Nephron (organoid): ENCODE measurements around the gene KCTD15.

Source experiments
- H3K27ac Mint-ChIP-seq, 3 experiments: 2 replicates each; pipeline ENCODE4 v1.8.0; 2020; ENCODE audit warnings: mixed read lengths in 3 of 3, mild to moderate bottlenecking in 2 of 3, moderate library complexity in 1 of 3
- H3K27me3 Mint-ChIP-seq: 2 replicates; pipeline ENCODE4 v1.8.0; 2021; ENCODE audit warnings: low read depth, mild to moderate bottlenecking, moderate library complexity, mixed read lengths
- H3K36me3 Mint-ChIP-seq: 2 replicates; pipeline ENCODE4 v1.8.0; 2020; ENCODE audit warnings: low read depth, mixed read lengths
- H3K4me1 Mint-ChIP-seq: 2 replicates; pipeline ENCODE4 v1.8.0; 2020; ENCODE audit warnings: mixed read lengths
- H3K4me3 Mint-ChIP-seq, 3 experiments: 2 replicates each; pipeline ENCODE4 v1.8.0; 2020; ENCODE audit warnings: mild to moderate bottlenecking in 3 of 3, mixed read lengths in 3 of 3, moderate library complexity in 2 of 3
- H3K9me3 Mint-ChIP-seq: 2 replicates; pipeline ENCODE4 v1.8.0; 2020; ENCODE audit warnings: mixed read lengths
- CTCF ChIP-seq, 3 experiments: fragments of 200-600 bp; sonication (generic); IDR thresholded peaks; one replicate each; pipeline ENCODE4 v1.5.0; 2021; ENCODE audit warnings: antibody characterized with exemption in 3 of 3; ENCODE audit not compliant: unreplicated experiment in 3 of 3

KCTD15 gene

GRCh38 chr19:33794683-33795369 is 1.8 kb upstream of the KCTD15 start:
- H3K27me3 Mint-ChIP-seq, result peaks cover 3% of the 10 kb centered on the region
- H3K27ac Mint-ChIP-seq, result peak overlapping the region; percentile 87 to 96 (median 96)
- peaks cover 5% of the 10 kb centered on the region for H3K36me3 Mint-ChIP-seq
- no peaks in the 10 kb centered on the region for H3K9me3 Mint-ChIP-seq
- no peak for TF ChIP-seq CTCF (IDR thresholded peaks at IDR 0.05; ENCODE audit: unreplicated experiment in 3 of 3)
- H3K4me3 Mint-ChIP-seq, result peak overlapping the region; percentile 89 to 91 (median 89)
- peaks cover 14% of the 10 kb centered on the region for H3K4me1 Mint-ChIP-seq

DNA sequence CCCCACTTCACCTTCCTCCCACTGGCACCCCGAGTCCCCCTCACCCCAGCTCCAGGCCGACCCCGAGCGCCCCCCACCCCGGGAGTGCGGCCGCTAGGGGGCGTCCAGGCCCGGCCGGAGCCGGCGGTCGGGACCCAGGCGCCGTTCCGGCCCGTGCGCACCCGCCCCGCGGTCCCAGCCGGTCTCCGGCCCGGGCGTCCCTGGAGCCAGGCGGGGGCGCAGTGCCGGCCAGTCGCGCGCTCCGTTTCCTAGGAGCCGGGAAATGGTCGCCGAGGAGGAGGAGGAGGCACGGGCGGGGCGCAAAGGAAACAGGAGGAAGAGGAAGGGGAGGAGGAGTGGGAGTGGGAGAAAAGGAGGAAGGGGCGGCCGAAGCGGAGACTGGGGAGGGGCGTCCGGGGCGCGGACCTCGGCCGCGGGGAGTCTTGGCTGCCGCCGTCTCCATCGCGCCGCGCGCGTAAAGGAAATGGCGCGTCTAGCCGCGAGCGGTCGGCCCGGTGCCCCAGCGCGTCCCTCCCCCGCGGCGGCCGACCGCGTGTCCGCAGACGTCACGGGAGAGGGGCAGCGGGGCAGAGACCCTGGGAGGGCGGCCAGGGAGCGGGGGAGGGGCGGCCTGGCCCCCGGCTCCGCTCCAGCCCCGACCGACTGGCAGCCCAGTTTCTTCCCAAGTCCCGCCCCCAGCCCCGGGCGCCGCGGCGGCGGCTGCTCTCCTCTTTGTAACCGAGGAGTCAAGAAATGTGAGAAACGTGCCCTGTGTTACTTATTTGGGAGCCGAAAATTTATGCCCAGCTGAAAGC is 1.1 kb upstream of the KCTD15 start:
- Mint-ChIP-seq H3K36me3 (peaks cover 9% of the 10 kb centered on the region), H3K27me3 (peaks cover 7% of the 10 kb centered on the region), H3K4me3 (peak overlapping the region; percentile 89 to 91 (median 89)), H3K4me1 (peaks cover 17% of the 10 kb centered on the region), H3K27ac (peak overlapping the region; percentile 87 to 96 (median 96)), H3K9me3 (no peaks in the 10 kb centered on the region)
- TF ChIP-seq CTCF (IDR thresholded peaks at IDR 0.05; ENCODE audit: unreplicated experiment in 3 of 3), result peak; percentile 86 to 93 (median 87)

GRCh38 chr19:33797802-33798671 is 1.4 kb downstream of the KCTD15 start:
- H3K9me3 Mint-ChIP-seq, result no peaks in the 10 kb centered on the region
- peak overlapping the region; percentile 91 to 98 (median 97) for H3K4me3 Mint-ChIP-seq
- H3K36me3 Mint-ChIP-seq, result peaks cover 15% of the 10 kb centered on the region
- H3K27me3 Mint-ChIP-seq, result peaks cover 7% of the 10 kb centered on the region
- no peak for TF ChIP-seq CTCF (IDR thresholded peaks at IDR 0.05; ENCODE audit: unreplicated experiment in 3 of 3)
- H3K27ac Mint-ChIP-seq, result peak overlapping the region; percentile 93 to 99 (median 97)
- H3K4me1 Mint-ChIP-seq, result peaks cover 17% of the 10 kb centered on the region

GRCh38 chr19:33798681-33799111 is 2.0 kb downstream of the KCTD15 start:
- peaks cover 15% of the 10 kb centered on the region for H3K36me3 Mint-ChIP-seq

More at GRCh38 chr19:33798681-33799111, 2.0 kb downstream of the KCTD15 start:
- TF ChIP-seq CTCF (IDR thresholded peaks at IDR 0.05; ENCODE audit: unreplicated experiment in 3 of 3), result no peak
- Mint-ChIP-seq H3K27me3 (peaks cover 7% of the 10 kb centered on the region), H3K9me3 (no peaks in the 10 kb centered on the region), H3K27ac (peak overlapping the region; percentile 72 to 98 (median 94)), H3K4me3 (peak overlapping the region; percentile 91 to 97 (median 91)), H3K4me1 (peaks cover 17% of the 10 kb centered on the region)
